ENCODE data around the gene CAP2.
"Not testable (repeated sequence)": the region's sequence is repeated elsewhere in the genome, so short reads cannot be mapped to it uniquely, and the experiment has no call there.

Gene CAP2

DNA sequence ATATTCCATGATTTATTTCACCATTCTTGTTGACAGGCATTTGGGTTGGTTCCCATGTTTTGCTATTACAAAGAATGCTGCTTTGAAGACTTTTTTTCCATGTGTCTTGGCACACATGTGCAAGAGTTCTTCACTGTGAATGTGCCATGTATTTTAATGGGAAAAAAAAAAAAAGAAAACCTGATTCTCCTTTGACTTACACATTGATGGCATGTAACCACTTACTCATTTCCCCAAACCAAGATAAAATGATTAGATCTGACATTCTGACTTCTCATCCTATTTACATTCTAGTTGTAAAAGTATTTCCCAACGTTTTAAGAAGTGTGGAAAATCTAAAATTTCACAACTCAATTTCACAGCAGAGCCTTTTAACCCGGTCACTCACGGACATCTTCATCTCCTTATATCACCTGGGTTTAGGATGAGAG is 4.4 kb downstream of the CAP2 start:
- DNase-seq (ENCODE audit: low read depth, low spot score): no peak

DNA sequence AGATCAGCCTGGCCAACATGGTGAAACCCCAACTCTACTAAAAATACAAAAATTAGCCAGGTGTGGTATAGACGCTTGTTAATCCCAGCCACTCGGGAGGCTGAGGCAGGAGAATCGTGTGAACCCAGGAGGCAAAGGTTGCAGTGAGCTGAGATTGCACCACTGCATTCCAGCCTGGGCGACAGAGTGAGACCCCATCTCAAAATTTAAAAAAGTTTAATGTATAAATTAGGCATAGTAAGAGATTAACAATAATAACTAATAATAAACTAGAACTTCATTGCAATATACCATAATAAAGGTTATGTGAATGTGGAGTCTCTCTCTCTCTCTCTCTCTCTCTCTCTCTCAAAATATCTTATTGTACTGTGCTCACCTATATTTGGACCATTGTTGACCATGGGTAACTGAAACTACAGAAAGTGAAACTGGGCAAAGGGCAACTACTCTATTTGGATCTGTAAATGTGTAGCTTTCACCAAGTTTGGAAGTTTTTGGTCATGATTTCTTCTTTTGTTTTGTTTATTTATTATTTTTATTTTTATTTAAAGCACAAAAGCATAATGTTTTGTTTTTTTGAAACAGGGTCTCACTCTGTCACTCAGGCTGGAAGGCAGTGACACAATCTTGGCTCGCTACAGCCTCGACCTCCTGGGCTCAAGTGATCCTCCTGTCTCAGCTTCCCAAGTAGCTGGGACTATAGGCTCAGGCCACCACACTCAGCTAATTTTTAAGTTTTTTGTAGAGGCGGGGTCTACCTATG is 12.0 kb downstream of the CAP2 start:
- DNase-seq (ENCODE audit: low read depth, low spot score): not testable (repeated sequence)

DNA sequence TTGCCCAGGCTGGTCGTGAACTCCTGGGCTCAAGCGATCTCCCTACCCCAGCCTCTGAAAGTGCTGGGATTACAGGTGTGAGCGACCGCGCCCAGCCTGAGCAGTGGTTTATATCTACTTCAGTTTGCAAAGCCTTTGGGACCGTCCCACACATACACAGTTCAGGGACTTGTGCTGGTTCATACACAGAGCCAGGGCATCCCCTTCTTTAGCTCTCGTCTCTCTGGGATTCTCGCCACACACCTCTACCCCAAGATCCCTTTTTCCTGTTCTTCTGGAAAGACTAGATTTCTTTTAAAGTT is 12.5 kb downstream of the CAP2 start:
- DNase-seq (ENCODE audit: low read depth, low spot score): no peak

DNA sequence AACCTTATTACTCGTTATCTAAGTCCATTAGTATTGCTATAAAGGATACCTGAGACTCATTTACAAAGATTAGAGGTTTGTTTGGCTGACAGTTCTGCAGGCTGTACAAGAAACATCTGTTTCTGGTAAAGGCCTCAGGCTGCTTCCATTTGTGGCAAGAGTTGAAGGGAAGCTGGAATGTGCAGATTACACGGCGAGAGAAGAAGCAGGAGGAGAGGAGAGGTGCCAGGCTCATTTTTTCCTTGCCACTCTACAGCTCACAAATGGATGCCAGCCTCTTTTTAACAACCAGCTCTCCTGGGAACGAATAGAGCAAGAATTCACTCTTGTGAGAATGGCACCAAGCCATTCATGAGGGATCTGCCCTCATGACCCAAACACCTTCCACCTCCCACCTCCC is 14.7 kb downstream of the CAP2 start:
- no peak for DNase-seq (ENCODE audit: low read depth, low spot score)

DNA sequence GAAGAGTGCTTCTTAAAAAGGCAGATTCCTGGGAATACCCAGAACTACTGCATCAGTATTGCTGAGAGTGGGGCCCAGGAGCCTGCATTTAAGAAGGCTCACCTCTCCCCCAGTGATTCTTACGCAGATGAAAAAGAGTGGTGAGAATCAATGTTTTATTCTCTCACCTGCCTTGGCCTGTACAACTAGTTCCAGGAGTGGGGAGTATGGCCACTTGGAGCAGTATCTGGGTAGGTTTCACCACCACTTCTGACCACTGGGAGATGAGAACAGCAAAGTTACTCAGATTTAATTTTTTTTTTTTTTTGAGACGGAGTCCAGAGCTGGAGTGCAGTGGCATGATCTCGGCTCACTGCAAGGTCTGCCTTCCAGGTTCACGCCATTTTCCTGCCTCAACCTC is 16.9 kb downstream of the CAP2 start:
- no peak for DNase-seq (ENCODE audit: low read depth, low spot score)

DNA sequence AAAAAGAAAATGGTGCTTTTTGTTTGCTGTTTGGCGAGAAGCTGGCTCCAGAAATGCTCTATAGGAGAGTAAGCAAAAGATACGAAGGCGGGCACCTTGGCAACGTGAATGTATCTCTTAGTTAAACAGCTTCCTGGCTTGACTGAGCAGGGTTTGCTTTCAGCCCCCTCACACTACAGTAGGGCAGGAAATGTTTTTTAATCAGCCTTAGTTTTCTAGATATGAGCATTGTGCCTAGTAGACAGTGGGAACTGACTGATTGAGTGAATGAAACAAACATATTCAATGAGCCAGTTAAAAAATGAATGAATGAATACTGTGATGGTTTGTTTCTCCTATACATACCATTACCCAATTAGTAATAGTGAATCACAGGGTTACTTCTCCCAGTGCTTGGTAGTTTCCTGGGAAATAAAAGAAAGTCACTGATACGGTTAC is 19.9 kb downstream of the CAP2 start:
- DNase-seq (ENCODE audit: low read depth, low spot score): no peak

DNA sequence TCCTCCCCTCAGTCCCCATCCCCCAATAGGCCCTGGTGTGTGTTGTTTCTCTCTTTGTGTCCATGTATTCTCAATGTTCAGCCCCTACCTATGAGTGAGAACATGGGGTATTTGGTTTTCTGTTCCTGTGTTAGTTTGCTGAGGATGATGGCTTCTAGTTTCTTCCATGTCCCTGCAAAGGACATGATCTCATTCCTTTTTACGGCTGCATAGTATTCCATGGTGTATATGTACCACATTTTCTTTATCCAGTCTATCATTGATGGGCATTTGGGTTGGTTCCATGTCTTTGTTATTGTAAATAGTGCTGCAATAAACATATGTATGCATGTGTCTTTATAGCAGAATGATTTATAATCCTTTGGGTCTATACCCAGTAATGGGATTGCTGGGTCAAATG is 21.0 kb downstream of the CAP2 start:
- DNase-seq (ENCODE audit: low read depth, low spot score): not testable (repeated sequence)

DNA sequence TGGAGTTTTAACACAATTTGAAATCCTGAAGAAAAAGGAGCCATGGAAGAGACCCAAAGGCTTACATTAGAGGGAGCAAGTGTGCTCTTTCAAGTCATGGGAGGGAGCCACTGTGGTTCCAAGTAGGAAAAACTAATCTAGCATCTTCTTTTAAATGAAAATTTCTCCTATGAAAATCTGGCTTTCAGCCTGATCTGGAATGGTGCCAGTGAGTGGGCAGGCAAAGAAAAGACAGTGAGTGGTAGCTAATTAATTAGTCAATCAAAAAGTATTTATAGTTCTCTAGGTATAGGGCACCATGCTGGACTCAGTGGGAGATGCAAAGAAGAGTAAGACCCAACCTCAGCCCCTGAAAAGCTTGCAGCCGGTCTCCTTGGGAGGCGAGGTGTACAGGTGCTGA is 21.9 kb downstream of the CAP2 start:
- no peak for DNase-seq (ENCODE audit: low read depth, low spot score)

DNA sequence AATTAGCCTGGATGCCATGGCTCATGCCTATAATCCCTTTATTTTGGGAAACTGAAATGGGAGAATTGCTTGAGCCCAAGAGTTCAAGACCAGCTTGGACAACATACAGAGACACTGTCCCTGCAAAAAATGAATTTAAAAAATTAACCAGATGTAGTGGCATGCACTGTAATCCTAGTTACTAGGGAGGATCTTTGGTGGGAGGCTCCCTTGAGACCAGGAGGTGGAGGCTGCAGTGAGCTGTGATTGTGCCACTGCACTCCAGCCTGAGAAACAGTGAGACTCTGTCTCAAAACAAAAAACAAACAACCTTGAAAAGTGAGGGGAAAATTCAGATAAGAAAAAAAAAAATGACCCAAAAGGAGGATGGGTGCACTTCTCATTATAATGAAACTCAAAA is 23.4 kb downstream of the CAP2 start:
- no peak for DNase-seq (ENCODE audit: low read depth, low spot score)

DNA sequence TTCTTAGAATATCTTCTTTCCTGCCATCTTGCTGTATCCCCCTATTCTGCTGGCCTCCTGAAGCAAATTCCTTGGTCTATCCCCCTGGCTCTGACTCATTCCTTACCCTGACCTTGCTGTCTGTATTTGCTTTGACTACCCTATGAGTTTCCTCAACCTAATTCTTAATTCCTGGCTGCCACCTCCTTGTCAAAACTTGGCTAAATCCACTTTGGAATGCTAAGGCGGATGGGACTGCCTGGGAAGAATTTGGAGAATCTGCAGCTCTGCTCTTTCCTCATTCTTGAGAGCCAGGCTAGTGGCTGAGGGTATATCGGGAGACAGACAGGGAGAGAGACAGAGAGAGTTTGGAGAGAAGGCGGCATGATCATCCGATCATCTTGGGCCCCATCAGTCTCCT is 24.4 kb downstream of the CAP2 start:
- DNase-seq (ENCODE audit: low read depth, low spot score): no peak

DNA sequence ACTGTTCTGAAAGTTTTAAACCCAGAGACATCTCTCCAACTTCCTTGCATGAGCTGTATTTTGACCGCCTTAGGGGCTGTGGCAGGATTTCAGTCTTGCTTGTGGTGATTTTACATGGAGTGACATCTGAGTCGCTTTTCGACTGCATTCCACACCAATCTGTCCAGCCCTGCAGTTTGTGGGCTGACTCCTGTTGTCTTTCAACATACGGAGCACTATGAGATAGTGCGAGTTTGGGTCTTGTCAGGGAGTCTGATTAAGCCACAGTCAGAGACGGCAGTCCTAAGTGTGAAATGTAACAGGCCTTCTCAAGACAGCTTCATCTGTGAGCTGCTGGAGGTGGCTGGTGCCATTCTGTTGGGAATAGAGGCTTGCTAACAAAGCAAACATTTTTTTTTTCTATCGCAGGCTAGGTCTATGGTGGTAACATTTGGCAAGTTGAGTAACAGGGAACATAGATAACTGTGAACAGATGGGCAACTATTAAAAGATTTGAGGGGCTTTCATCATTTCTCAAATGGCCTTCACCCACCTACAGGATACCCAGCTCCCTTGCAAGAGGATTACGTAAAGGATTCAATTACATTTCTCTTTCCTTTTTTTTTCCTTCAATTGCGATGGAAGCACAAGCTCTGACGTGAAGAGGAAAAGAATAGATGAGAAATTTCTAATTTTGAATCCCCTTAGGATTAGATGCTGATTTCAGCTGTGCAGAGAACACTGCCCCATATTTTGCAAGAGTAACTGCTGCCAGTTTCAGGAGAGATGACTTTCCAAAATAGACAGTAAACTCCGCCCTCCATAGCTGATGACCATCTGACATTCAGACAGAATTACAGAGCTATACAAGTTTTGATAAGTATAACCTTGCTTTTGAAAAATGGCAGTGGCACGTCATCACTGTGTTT is 25.1 kb downstream of the CAP2 start:
- no peak for DNase-seq (ENCODE audit: low read depth, low spot score)

DNA sequence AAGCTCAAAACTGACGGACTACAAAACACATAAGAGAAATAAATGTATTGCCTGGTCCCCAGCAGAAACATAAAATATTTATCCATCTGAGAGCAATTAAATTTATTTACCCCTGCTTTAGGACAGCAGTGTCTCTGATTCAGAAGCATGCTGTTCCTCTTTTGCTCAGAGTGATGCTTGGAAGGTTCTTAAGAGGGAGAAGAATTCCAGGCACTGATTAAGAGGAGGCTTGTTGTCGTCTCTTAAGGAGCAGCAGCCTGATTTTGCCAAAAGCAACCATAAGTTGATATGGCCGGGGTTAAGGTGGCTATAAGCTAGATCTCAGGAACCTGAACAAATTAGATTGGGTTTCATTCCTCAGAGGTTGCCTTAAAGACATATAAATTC is 25.8 kb downstream of the CAP2 start:
- no peak for DNase-seq (ENCODE audit: low read depth, low spot score)

DNA sequence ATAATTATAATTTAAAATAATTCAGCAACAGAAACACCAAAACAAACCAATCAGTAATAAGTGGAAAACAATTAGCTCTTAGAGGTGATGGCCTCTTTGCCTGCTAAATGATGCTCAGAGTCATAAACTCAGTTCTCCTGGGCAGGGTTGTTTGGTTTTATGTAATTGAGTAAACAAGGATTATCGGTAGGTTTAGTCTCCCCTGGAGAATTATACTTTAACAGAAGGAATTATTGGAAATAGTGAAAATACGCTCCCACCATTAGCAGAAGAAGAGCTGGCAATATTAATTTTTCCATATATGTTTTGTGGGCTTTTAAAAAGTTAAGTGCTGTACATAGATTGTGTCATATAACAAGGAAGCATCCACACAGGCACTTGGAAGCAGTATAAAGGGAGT is 27.0 kb downstream of the CAP2 start:
- no peak for DNase-seq (ENCODE audit: low read depth, low spot score)

DNA sequence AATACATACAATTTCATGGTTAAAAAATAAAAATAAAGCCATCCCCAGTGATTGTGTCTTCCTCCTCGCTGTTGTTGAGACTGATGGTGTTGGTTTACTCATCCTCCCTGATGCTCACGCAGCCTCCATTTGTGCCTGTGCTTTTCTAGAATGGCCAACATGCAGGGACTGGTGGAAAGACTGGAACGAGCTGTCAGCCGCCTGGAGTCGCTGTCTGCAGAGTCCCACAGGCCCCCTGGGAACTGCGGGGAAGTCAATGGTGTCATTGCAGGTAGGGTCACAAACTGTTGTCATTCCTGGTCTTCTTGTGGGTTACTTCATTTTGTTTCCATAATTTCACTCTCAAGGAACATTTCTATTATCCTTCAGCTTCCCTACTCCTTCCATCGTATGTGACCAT is 28.0 kb downstream of the CAP2 start:
- no peak for DNase-seq (ENCODE audit: low read depth, low spot score)

DNA sequence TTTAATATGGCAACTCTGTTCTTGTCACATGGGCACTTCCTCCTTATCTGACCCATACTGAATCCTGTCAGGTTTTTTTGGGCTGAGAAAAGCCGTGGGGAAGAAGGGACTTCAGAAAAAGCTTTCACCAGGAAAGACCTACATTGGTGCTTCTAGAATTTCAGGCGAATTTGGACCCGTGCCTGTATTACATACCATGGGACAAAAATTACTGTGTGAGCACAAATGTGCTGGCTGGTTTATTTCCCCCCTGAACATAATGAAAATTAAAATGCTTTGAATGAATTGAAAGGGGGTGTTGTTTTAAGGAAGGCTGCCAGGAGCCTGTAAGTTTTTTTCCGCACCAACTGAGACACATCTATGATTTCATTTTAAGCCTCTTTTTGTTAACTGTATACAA is 29.6 kb downstream of the CAP2 start:
- DNase-seq (ENCODE audit: low read depth, low spot score): no peak

DNA sequence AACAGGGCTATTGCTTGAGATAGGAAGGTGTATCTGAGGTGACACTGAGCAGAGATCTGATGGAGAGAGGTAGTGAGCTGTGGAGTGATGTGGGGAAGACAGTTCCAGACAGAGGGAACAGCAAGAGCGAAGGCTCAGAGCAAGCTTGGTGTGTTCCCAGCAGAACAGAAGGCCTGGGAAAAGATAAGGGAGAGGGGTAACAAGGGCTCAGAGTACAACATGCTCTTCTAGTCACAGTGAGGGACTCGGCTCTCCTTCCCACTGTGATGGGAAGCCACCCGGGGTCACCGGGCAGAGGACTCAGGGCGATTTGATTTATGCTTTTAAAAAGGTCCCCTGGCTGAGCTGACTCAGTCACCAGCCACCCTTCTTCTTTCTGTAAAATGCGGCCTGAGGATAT is 33.7 kb downstream of the CAP2 start:
- DNase-seq (ENCODE audit: low read depth, low spot score): no peak

DNA sequence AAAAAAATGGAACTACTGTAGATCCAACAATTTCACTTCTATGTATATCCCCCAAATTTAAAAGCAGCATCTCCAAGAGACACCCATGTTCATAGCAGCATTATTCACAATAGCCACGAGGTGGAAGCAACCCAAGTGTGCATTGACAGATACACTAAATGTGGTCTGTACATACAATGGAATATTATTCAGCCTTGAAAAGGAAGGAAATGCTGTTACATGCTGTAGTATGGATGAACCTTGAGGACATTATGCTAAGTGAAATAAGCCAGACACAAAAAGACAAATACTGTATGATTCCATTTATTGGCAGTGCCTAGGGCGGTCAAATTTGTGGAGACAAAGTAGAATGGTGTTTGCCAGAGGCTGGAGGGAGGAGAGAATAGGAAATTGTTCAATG is 34.2 kb downstream of the CAP2 start:
- DNase-seq (ENCODE audit: low read depth, low spot score): no peak

DNA sequence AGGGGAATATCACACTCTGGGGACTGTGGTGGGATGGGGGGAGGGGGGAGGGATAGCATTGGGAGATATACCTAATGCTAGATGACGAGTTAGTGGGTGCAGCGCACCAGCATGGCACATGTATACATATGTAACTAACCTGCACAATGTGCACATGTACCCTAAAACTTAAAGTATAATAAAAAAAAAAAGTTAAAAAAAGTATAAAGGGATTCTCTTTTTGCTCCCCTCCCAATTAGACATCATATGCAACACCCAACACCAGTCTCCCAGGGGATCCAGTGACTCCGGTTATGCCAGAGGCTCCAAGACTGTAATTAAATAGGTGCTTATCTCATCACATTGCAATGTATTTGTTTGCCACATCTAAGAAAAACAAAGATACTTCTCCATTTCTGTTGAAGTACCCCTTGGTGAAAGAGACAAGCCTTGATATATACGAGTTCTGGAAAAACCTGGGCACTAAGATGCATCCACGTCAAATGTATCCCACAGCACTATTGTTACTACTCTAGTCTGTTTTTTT is 35.3 kb downstream of the CAP2 start:
- not testable (repeated sequence) for DNase-seq (ENCODE audit: low read depth, low spot score)

DNA sequence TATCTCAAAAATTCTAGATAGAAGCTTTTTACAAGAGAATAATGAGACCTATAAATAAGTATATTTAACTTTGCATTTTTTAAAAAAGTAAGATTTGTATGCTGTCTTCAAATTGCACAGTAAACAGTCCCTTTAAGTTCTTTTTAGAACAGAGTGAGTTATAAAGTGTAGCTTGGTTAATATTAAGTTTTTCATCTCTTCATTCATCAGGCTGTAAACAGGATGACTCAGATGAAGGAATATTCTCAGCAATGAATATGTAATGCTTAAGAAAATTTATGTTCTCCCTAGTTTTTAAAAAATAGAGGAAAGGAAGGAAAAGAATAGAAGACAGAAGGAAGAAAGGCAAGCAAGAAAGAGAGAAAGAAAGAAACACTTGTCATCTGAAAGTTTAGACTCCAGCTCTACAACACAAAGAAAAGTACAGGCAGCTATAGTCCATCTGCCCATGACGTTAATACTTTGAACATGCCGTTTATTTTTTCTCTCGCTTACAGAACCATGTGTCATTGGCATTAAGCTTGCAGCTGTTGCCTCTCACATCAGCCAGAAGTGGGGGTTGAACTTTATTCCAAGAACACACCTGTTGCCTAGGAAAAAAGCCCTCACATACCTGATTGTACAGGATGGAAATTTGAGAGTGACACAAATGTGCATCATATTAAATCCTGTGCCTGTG is 36.1 kb downstream of the CAP2 start:
- no peak for DNase-seq (ENCODE audit: low read depth, low spot score)

DNA sequence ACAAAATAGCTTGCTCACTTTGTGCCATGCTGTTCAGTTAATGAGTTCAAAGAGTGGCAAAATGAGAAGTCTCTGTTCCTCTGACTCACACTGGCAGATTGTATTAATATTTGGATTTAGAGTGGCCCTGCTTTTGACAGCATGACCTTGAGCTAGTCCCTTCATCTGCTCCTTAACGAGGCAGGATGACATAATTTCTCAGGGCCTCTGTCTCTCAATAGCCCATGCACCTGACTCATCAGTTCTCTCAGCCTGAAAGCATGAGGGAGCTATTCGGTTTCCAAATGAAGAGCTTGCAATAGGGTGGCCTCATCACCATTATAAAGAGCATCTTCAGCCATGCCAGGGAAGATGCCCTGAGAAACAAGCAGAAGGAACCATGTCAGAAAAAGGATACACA is 38.2 kb downstream of the CAP2 start:
- DNase-seq (ENCODE audit: low read depth, low spot score): no peak

DNA sequence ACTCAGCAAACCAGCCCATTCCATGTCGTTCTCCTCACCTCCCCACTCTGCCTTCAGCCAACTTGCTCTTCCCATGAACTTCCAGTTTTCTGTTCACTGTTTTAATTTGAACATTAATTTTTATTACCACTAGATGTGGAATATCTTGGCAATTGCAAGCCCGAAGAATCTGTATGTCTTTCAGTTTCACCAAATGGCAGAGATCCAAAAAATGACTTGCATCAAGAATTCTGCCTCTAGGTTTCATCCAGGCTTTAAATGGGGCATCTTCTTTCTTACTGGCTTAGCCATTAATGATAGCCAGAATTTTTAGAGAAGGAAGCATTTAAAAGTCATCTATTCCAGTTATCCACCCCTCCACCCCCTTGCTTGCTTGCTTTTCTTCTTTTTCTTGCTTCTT is 39.0 kb downstream of the CAP2 start:
- no peak for DNase-seq (ENCODE audit: low read depth, low spot score)

DNA sequence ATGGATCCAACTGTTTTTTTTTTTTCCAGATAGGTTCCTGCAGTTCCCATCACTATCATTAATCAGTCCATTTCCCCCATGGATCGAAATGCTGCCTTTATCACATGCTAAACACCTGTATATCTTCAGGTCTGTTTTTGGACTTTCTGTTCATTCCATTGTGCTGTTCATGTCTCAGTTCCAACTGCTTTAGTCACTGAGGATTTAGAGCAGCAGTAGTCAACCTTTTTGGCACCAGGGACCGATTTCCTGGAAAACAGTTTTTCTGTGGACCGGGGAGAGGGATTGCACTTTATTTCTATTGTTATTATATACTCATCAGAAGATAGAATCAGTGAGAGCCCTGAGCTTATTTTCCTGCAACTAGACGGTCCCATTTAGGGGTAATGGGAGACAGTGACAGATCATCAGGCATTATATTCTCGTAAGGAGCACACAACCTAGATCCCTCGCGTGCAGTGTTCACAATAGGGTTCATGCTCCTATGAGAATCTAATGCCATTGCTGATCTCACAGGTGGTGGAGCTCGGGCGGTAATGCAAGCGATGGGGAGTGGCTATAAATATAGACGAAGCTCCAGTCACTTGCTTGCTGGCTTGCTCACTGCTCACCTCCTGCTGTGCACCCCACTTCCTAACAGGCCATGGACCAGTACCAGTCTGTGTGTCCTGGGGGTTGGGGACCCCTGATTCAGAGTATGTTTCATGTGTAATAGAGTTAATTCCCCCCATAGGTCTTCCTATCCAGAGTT is 46.0 kb downstream of the CAP2 start:
- no peak for DNase-seq (ENCODE audit: low read depth, low spot score)
